Measurements from ENCODE around the gene PRIMA1.
"Not testable (repeated sequence)": the region's sequence is repeated elsewhere in the genome, so short reads cannot be mapped to it uniquely, and the experiment has no call there.

DNA sequence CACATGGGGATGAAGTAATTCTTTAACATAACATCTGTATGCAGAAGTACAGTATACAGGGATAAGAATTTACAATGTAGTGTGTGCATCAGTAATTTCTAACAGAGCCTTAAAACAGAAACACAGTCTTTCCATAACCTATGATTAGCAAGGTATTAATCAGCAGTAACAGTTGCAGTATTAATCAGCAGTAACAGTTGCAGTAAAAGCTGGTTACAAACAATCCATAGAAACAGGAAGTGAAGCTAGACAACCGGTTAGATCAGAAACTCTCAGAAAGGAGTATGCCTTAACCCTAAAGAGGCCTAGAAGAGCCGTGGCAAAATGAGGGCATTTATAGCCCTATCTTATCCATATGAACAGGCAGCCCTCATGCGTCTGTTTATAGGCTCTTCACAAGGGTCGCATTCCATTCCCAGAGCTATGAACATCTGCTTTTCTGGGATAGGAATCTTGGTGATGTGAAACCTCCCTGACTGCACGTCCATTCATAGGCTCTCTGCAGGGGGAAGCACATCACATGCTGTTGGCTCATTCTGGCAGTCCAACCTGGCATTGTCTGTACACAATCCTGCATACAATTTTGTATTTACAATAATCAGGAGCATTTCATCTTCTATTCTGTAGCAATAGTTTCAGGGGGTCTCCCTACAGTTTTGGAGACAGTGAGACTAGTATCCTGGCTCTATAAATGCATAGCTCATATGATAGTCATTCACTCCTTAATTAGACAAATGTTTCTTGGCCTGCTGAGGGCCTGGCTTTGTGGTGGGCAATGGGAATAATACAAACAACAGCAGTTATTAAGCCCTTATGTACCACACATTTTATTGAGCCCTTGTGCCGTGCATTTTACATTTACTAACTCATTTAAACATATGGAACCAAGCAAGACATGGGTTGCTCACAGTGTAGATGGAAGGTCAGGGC is 21.5 kb upstream of the PRIMA1 start:
- not testable (repeated sequence) for TF ChIP-seq POLR2AphosphoS5 (IDR thresholded peaks at IDR 0.05; ENCODE audit: borderline replicate concordance, low read depth, low read length); EZH2 (IDR thresholded peaks at IDR 0.05); FOXP2 (optimal IDR thresholded peaks at IDR 0.05; ENCODE audit: control extremely low read depth, extremely low read length, insufficient read depth)
